Stimulated activated CD4-positive, alpha-beta T cell treated with anti-CD3 and anti-CD28 coated beads, Interleukin-4, amount 100 ng/mL, for 1 hour (primary cell): ENCODE measurements around the gene CTXN3.

Experiments
- DNase-seq: peaks from one replicate; pipeline ENCODE4 v3.0.0-alpha.2; 2020

CTXN3 gene

DNA sequence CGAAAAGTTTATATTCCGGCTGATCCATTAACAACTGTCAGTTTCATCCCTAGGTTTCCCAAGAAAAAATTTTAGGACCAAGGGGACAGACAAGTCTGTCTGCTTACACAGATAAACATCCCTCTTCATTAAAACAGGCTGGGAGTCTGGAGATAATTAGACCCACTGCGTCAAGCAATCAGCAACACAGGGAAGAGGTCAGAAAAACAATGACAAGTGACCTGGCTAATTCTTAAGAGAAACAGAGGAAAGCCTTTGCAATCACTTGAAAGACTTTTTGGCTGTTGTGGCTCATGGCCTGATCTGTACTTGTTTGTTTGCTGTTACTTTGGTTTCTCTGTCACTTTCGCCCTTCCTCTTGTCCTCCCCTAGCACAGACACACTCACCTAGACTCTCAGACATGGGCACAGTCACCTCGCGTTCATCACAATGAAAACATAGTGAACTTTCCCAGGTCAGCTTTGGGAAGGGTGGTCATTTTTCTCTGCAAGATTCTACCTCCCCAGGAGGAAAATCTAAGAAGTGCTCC, 51.4 kb downstream of the CTXN3 start:
- no peak for DNase-seq

DNA sequence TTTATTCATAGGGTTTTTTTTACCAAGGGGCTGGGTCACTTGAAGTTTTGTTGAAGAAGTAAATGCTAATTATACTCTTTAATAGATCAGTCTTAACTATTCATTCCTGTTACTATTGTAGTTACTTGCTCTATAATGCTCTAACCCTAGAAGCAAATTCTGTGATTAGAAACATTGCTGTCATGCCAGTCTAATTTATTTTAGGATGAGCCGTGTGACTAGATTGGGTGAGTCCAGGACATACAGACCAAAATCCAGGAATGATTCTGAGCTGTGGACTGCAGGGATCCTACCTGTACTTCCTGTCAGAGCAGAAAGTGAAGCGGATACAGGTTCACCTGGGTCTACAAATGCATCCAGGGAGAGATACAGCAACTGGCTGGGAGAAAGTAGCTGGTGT, 53.6 kb downstream of the CTXN3 start:
- DNase-seq: no peak

- DNase-seq: no peak
Measured at GRCh38 chr5:127702926-127703561, 54.2 kb downstream of the CTXN3 start, which contains the start of gene CCDC192. TSS of gene CCDC192 (plus strand) at chr5:127703391. CDS start at chr5:127703446, 55 bp downstream.

- no peak for DNase-seq
Measured at GRCh38 chr5:127705120-127705892, 56.4 kb downstream of the CTXN3 start.

DNA sequence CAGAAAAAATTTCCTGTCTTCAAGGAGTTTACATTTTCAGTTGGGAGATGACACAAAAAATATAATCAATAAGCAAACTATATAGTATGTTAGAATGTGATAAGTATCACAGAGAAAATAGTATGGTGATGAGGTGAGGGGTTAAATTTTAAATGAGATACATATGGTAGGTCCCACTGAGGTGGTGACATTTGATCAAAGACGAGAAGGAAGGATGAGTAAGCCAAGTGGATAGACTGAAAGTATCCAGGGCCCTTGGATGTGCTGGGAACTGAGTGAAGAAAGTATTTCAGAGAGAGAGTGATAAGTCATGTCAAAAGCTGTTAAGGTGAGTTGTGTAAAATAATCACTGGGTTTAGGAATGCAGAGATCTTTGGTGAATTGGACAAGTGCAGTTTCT, 57.8 kb downstream of the CTXN3 start:
- DNase-seq: no peak

GRCh38 chr5:127707209-127707608, 58.3 kb downstream of the CTXN3 start:
- DNase-seq: no peak
